Activated naive CD8-positive, alpha-beta T cell (primary cell): ENCODE data around the gene NDUFS3.
A peak's percentile ranks its signal among the peaks of the same experiment; 100 is the strongest.

Experiments used
- H3K27ac Mint-ChIP-seq: one replicate; pipeline ENCODE4 v1.8.0; 2021; ENCODE audit warnings: mixed read lengths
- H3K27me3 Mint-ChIP-seq: one replicate; pipeline ENCODE4 v1.8.0; 2021; ENCODE audit warnings: mixed read lengths
- H3K36me3 Mint-ChIP-seq: one replicate; pipeline ENCODE4 v1.8.0; 2021; ENCODE audit warnings: mixed read lengths
- H3K4me1 Mint-ChIP-seq: one replicate; pipeline ENCODE4 v1.8.0; 2021; ENCODE audit warnings: low read depth, mixed read lengths
- H3K4me3 Mint-ChIP-seq: one replicate; pipeline ENCODE4 v1.8.0; 2021; ENCODE audit warnings: mild to moderate bottlenecking, mixed read lengths
- H3K9me3 Mint-ChIP-seq: one replicate; pipeline ENCODE4 v1.8.0; 2021; ENCODE audit warnings: low read depth, mixed read lengths

NDUFS3 gene

DNA sequence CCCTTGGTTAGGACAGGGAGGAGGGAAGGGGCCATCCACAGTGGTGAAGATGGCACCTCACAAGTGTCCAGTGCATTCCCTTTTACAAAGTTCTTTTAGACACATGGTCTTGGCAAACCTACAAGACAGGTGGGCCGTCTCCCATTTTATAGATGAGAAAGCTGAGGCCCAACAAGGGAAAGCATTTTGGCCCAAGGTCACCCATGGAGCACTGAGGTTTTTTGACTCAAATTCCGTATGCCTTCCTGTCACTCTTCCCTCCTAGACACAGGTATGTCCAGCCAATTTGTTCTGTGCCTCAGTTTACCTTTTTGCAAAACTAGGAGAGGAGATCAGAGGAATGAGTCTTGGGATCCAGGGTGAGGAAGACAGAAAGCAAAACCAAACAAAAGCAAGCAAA, 14.1 kb downstream of the NDUFS3 start:
- H3K4me3 Mint-ChIP-seq = no peak overlapping the region
- peaks cover 9% of the 10 kb centered on the region for H3K4me1 Mint-ChIP-seq
- peaks cover 22% of the 10 kb centered on the region for H3K27me3 Mint-ChIP-seq
- no peak overlapping the region for H3K27ac Mint-ChIP-seq
- no peaks in the 10 kb centered on the region for H3K9me3 Mint-ChIP-seq
- H3K36me3 Mint-ChIP-seq = no peaks in the 10 kb centered on the region

DNA sequence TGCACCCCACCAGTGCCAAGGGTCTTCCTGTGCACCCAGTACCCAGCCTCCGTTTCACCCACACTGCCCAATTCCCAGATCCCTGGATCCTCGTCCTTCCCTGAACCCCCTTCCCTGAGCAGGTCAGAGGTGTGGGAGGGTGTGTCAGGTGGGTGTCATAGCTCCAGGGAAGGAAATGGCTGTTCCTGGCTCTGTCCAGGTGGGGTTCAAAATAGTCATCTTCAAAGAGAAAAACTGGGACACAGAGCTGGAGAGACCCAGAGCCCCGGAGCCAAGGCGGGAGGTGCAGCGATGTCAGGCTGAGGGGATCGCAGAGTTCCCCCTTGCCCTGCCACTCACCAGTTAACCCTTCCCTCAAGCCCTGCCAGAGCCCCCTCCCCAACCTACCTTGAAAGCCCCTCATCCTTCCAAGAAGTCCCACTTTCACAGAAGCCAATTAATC, 14.6 kb downstream of the NDUFS3 start:
- Mint-ChIP-seq H3K27me3 (peaks cover 22% of the 10 kb centered on the region), H3K36me3 (no peaks in the 10 kb centered on the region), H3K4me1 (peaks cover 9% of the 10 kb centered on the region), H3K27ac (no peak overlapping the region), H3K4me3 (peak overlapping the region; percentile 44), H3K9me3 (no peaks in the 10 kb centered on the region)

- Mint-ChIP-seq H3K36me3 (no peaks in the 10 kb centered on the region), H3K9me3 (no peaks in the 10 kb centered on the region), H3K4me3 (peak within 1 kb of the TSS; percentile 44)
Observed at GRCh38 chr11:47593934-47594855, 15.3 kb downstream of the NDUFS3 start, which contains the start of gene C1QTNF4. Gene C1QTNF4 (minus strand): TSS chr11:47594411. CDS start chr11:47590810, 3,601 bp downstream.

DNA sequence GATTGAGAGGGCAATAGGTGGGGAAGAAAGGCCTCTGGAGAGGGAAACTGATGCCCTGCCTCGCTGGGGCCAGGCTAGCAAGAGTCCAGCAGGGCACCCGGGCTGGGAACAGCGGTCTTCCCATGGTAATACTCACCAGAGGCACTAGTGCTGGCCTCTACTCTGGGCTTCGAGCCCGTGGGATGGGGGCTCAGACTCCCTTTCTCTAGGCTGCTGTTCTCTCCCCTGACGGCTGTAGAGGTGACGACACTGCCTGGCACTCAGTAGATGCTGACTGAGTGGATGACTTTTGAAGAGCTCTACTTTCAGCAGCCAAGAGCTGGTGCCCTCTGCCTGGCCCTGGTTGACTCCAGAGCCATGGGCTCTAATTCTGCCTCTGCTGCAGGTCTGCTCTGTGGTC, 16.2 kb downstream of the NDUFS3 start:
- H3K4me1 Mint-ChIP-seq = peaks cover 9% of the 10 kb centered on the region
- H3K9me3 Mint-ChIP-seq = no peaks in the 10 kb centered on the region
- peaks cover 22% of the 10 kb centered on the region for H3K27me3 Mint-ChIP-seq
- H3K4me3 Mint-ChIP-seq = no peak overlapping the region
- H3K27ac Mint-ChIP-seq = no peak overlapping the region
- H3K36me3 Mint-ChIP-seq = no peaks in the 10 kb centered on the region

More at GRCh38 chr11:47593934-47594855, 15.3 kb downstream of the NDUFS3 start, which contains the start of gene C1QTNF4:
- Mint-ChIP-seq H3K27me3 (peaks cover 22% of the 10 kb centered on the region), H3K4me1 (peaks cover 9% of the 10 kb centered on the region), H3K27ac (no peak within 1 kb of the TSS)

- H3K27ac Mint-ChIP-seq = no peak overlapping the region
- H3K4me1 Mint-ChIP-seq = peaks cover 9% of the 10 kb centered on the region
- no peaks in the 10 kb centered on the region for H3K36me3 Mint-ChIP-seq
- H3K27me3 Mint-ChIP-seq = peaks cover 22% of the 10 kb centered on the region
- H3K9me3 Mint-ChIP-seq = no peaks in the 10 kb centered on the region
- H3K4me3 Mint-ChIP-seq = no peak overlapping the region
Observed at GRCh38 chr11:47595967-47596366, 17.1 kb downstream of the NDUFS3 start.

- Mint-ChIP-seq H3K9me3 (no peaks in the 10 kb centered on the region), H3K36me3 (no peaks in the 10 kb centered on the region), H3K27ac (no peak overlapping the region), H3K4me1 (no peaks in the 10 kb centered on the region), H3K4me3 (no peak overlapping the region), H3K27me3 (peaks cover 5% of the 10 kb centered on the region)
Observed at GRCh38 chr11:47599902-47600301, 21.0 kb downstream of the NDUFS3 start.

DNA sequence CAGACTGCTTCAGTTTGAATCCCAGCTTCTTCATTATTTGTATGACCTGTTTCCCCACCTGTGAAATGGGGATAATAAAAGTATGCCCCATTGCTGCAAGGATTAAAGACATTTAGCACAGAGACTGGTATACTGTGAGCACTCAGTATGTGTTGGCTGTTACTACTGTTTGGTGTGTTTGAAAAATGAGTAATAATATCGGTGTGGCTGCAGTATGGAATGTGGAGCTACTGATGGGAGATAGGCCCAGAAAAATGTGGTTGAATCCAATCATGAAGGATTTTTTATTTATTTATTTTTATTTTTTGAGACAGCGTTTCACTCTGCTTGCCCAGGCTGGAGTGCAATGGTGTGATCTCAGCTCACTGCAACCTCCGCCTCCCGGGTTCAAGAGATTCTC, 24.4 kb downstream of the NDUFS3 start:
- no peaks in the 10 kb centered on the region for H3K27me3 Mint-ChIP-seq
- H3K27ac Mint-ChIP-seq = no peak overlapping the region
- no peaks in the 10 kb centered on the region for H3K9me3 Mint-ChIP-seq
- peaks cover 2% of the 10 kb centered on the region for H3K36me3 Mint-ChIP-seq
- H3K4me1 Mint-ChIP-seq = no peaks in the 10 kb centered on the region
- H3K4me3 Mint-ChIP-seq = no peak overlapping the region

- Mint-ChIP-seq H3K4me1 (no peaks in the 10 kb centered on the region), H3K4me3 (no peak overlapping the region), H3K27ac (no peak overlapping the region), H3K9me3 (no peaks in the 10 kb centered on the region), H3K27me3 (no peaks in the 10 kb centered on the region), H3K36me3 (peaks cover 2% of the 10 kb centered on the region)
Observed at GRCh38 chr11:47605921-47606320, 27.0 kb downstream of the NDUFS3 start.

- Mint-ChIP-seq H3K4me3 (no peak overlapping the region), H3K4me1 (no peaks in the 10 kb centered on the region), H3K27me3 (no peaks in the 10 kb centered on the region), H3K36me3 (peaks cover 2% of the 10 kb centered on the region), H3K9me3 (no peaks in the 10 kb centered on the region), H3K27ac (no peak overlapping the region)
Observed at GRCh38 chr11:47606731-47607130, 27.9 kb downstream of the NDUFS3 start.

GRCh38 chr11:47607380-47607779, 28.5 kb downstream of the NDUFS3 start:
- peaks cover 2% of the 10 kb centered on the region for H3K36me3 Mint-ChIP-seq
- no peaks in the 10 kb centered on the region for H3K9me3 Mint-ChIP-seq
- no peaks in the 10 kb centered on the region for H3K27me3 Mint-ChIP-seq
- H3K4me1 Mint-ChIP-seq = no peaks in the 10 kb centered on the region
- no peak overlapping the region for H3K4me3 Mint-ChIP-seq
- no peak overlapping the region for H3K27ac Mint-ChIP-seq

DNA sequence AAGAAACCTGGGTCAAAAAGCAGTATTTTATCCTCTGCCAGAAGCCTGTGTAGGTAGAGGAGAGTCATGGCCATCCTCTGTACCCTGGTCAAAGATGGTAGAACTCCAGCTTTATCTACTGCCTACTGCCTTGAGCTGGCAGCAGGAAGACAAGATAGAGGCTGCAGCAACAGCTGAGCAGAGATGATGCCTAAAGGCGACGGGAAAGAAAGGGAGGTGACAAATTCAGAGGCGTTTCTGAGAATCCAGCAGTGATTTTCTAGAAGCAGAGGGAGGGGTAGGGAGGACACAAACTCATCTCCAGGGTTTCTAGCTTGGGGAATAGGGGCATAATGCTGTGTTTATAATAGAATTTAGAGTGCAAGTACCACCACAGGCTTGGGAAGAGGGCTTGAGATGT, 30.8 kb downstream of the NDUFS3 start:
- no peak overlapping the region for H3K27ac Mint-ChIP-seq
- H3K4me3 Mint-ChIP-seq = no peak overlapping the region
- peaks cover 2% of the 10 kb centered on the region for H3K36me3 Mint-ChIP-seq
- H3K9me3 Mint-ChIP-seq = no peaks in the 10 kb centered on the region
- no peaks in the 10 kb centered on the region for H3K27me3 Mint-ChIP-seq
- no peaks in the 10 kb centered on the region for H3K4me1 Mint-ChIP-seq

DNA sequence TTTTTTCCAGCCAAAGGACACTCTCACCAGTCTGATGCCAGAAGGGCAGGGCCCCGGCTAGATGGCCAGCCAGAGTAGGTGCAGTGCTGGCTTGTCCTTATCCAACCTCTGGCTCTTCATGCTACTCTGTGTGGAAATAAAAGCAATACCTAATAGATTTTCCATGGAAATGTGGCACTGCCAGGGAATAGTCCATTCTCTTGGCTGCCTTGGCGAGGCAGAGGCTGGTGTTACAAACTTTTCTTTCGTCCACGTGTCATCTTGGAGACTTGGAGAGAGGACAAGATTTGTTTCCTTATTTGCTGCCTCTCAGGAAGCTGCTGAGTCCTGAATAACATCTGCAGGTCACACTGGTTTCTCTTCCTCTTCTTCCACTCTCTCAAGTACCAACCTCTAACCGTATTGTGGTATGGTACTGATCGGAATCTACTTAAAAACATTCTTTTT, 32.5 kb downstream of the NDUFS3 start:
- H3K4me3 Mint-ChIP-seq = no peak overlapping the region
- no peak overlapping the region for H3K27ac Mint-ChIP-seq
- H3K36me3 Mint-ChIP-seq = no peaks in the 10 kb centered on the region
- no peaks in the 10 kb centered on the region for H3K9me3 Mint-ChIP-seq
- no peaks in the 10 kb centered on the region for H3K27me3 Mint-ChIP-seq
- H3K4me1 Mint-ChIP-seq = no peaks in the 10 kb centered on the region

DNA sequence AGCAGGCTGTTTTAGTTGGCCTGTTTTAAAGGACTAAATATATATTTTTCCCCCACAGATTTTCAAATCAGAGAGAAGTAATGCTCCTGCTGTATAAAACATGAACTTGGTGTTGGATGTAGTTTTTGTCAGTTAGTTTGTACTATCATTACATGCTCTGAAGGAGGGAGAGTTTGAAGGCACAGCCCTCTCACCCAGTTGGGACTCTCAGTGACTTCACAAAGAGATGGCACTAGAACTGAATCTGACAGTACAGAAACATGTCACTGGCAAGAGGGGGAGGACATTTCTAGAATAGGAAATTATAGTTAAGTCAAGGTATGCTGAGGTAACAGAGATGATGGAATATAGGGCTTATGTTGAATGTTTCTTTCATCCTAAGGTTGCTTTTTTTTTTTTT, 36.4 kb downstream of the NDUFS3 start:
- Mint-ChIP-seq H3K36me3 (peaks cover 3% of the 10 kb centered on the region), H3K4me1 (no peaks in the 10 kb centered on the region), H3K27ac (no peak overlapping the region), H3K9me3 (no peaks in the 10 kb centered on the region), H3K27me3 (no peaks in the 10 kb centered on the region), H3K4me3 (no peak overlapping the region)

DNA sequence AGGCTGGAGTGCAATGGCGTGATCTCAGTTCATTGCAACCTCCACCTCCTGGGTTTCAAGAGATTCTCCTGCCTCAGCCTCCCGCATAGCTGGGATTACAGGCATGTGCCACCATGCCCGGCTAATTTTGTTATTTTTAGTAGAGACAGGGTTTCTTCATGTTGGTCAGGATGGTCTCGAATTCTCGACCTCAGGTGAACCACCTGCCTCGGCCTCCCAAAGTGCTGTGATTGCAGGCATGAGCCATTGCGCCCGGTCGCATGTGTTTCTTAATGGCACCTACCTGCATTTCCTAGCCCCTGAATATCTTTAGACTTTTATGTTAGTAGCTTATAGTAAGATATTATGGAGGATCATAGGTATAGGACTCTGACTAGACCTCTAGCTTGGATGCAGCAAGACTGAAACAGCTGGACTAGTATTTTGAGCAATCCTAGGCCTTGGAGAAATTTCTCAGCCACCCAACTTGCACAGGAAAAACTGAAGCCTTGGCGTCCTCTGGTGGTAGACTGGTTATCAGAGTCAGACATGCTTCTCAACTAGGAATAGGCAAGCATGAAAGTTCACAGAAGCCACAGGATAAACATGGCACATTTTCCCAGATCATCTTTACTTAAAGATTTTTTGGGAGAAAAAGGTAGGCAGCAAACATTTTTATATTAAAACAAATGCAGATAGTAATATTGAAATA, 38.0 kb downstream of the NDUFS3 start:
- Mint-ChIP-seq H3K27me3 (no peaks in the 10 kb centered on the region), H3K27ac (no peak overlapping the region), H3K4me1 (no peaks in the 10 kb centered on the region), H3K4me3 (no peak overlapping the region), H3K36me3 (peaks cover 3% of the 10 kb centered on the region), H3K9me3 (no peaks in the 10 kb centered on the region)

DNA sequence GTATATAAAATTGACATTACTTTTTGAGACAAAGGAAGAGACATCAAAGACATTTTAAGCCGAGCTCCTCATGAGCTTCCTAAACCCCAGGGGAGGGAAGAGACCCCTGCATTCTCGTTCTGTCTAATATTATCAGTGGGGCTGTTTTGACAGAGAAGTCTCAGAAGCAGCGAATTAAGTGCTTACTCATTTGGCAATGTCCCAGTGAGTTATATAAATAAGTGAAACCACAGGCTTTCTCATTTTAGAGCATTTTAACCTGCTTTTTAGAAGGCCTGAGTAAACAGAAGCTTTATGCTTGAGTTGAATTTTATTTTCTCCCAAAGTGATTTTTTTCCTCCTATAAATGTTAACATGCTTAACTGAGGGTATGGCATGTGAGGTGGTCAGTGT, 38.5 kb downstream of the NDUFS3 start:
- Mint-ChIP-seq H3K4me1 (no peaks in the 10 kb centered on the region), H3K27me3 (no peaks in the 10 kb centered on the region), H3K36me3 (peaks cover 3% of the 10 kb centered on the region), H3K4me3 (no peak overlapping the region), H3K27ac (no peak overlapping the region), H3K9me3 (no peaks in the 10 kb centered on the region)
